Coronary artery (tissue), 2 donors: ENCODE results near the gene OTX2.
A peak's percentile ranks its signal among the peaks of the same experiment; 100 is the strongest.

ENCODE experiments used
- DNase-seq: peaks from one replicate; pipeline ENCODE4 v3.0.0-alpha.2; 2017; ENCODE audit warnings: low spot score
- H3K27ac ChIP-seq, 2 donors: fragments of 200-600 bp; sonication (generic); one replicate each; pipeline ENCODE4 v1.5.1; 2016 to 2019
- H3K4me3 ChIP-seq: fragments of 200-600 bp; sonication (generic); 2 replicates; pipeline ENCODE4 v1.5.1; 2016; ENCODE audit warnings: mild to moderate bottlenecking, moderate library complexity
- TF ChIP-seq, protein P1 (sequence below): fragments of 200-600 bp; sonication (generic); IDR thresholded peaks from one replicate; pipeline ENCODE4 v1.5.1; 2019; ENCODE audit warnings: antibody characterized with exemption

The OTX2 gene

GRCh38 chr14:56807386-56808109, 2.7 kb downstream of the OTX2 start:
- no peak overlapping the region for H3K27ac ChIP-seq
- TF ChIP-seq, protein P1, sequence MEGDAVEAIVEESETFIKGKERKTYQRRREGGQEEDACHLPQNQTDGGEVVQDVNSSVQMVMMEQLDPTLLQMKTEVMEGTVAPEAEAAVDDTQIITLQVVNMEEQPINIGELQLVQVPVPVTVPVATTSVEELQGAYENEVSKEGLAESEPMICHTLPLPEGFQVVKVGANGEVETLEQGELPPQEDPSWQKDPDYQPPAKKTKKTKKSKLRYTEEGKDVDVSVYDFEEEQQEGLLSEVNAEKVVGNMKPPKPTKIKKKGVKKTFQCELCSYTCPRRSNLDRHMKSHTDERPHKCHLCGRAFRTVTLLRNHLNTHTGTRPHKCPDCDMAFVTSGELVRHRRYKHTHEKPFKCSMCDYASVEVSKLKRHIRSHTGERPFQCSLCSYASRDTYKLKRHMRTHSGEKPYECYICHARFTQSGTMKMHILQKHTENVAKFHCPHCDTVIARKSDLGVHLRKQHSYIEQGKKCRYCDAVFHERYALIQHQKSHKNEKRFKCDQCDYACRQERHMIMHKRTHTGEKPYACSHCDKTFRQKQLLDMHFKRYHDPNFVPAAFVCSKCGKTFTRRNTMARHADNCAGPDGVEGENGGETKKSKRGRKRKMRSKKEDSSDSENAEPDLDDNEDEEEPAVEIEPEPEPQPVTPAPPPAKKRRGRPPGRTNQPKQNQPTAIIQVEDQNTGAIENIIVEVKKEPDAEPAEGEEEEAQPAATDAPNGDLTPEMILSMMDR, result no peak
- peak overlapping the region; percentile 48 for H3K4me3 ChIP-seq
- DNase-seq, result no peak

GRCh38 chr14:56806760-56807159, 3.5 kb downstream of the OTX2 start:
- TF ChIP-seq, protein P1, result no peak
- Histone ChIP-seq H3K4me3 (no peak overlapping the region), H3K27ac (no peak overlapping the region)
- no peak for DNase-seq

GRCh38 chr14:56805992-56806727, 4.1 kb downstream of the OTX2 start:
- DNase-seq, result no peak
- H3K27ac ChIP-seq, result no peak overlapping the region
- H3K4me3 ChIP-seq, result no peak overlapping the region
- TF ChIP-seq, protein P1, result no peak

GRCh38 chr14:56805201-56805991, 4.9 kb downstream of the OTX2 start:
- TF ChIP-seq, protein P1, result no peak
- H3K27ac ChIP-seq, result no peak overlapping the region
- no peak for DNase-seq
- no peak overlapping the region for H3K4me3 ChIP-seq

DNA sequence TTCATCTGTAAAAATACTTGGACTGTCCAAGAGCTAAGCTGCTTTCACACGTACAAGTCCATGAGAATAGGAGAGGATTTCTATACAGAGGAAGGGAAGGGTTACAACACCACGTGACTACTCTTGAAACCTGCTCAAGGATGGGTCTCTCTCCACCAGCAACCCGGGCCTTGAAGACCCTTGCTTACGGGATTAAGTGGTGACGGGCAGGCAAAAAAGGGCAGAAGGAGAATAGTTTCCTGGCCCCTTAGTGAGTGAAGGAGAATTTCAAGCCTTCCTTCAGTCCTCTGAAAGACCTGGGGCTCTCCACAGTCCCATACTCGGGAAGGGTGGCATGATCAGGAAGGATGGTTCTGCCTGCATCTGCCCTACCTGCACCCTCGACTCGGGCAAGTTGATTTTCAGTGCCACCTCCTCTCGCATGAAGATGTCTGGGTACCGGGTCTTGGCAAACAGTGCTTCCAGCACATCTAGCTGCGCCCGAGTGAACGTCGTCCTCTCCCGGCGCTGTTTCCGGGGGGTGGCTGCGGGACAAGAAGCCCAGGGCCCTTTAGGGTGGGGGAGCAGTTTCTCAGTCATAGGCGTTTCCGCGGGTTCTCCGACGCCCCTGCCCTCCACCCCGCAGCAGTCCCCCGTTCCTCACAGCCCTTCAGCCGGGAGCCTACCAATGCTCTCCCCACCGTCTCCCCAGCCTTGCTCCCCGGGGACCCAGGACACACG, 6.3 kb downstream of the OTX2 start:
- TF ChIP-seq, protein P1, result no peak
- no peak overlapping the region for H3K27ac ChIP-seq

GRCh38 chr14:56801920-56802319, 8.4 kb downstream of the OTX2 start:
- no peak overlapping the region for H3K27ac ChIP-seq
- TF ChIP-seq, protein P1, result no peak
- H3K4me3 ChIP-seq, result no peak overlapping the region
- no peak for DNase-seq

More for the DNA sequence above, 6.3 kb downstream of the OTX2 start:
- DNase-seq, result no peak
- H3K4me3 ChIP-seq, result no peak overlapping the region
